ENCODE results near the gene CAPRIN1. TPM values are rescaled to one million over a fixed set of nuclear protein-coding genes. Genes with fewer than 3 reads are reported as not detected.

Gene CAPRIN1
- total RNA-seq, 4 donors from 2014 or later = 131 to 207 (median 146) TPM

DNA sequence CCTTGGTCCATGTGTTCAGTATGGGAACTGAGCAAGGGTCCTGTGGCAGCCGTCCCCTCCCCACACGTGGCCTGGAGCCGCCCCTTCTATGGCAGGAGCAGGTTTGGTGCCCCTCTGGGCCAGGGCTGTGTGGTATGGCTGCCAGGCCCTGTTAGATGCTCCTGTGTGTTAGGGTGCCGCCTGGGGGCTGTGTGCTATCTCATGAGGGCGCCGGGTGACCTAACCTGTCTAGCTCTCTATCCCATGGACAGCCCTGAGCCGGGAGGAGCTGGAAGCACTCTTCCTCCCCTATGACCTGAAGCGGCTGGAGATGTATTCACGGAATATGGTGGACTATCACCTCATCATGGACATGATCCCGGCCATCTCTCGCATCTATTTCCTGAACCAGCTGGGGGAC, 88.6 kb downstream of the CAPRIN1 start:
- TF ChIP-seq, protein P1, sequence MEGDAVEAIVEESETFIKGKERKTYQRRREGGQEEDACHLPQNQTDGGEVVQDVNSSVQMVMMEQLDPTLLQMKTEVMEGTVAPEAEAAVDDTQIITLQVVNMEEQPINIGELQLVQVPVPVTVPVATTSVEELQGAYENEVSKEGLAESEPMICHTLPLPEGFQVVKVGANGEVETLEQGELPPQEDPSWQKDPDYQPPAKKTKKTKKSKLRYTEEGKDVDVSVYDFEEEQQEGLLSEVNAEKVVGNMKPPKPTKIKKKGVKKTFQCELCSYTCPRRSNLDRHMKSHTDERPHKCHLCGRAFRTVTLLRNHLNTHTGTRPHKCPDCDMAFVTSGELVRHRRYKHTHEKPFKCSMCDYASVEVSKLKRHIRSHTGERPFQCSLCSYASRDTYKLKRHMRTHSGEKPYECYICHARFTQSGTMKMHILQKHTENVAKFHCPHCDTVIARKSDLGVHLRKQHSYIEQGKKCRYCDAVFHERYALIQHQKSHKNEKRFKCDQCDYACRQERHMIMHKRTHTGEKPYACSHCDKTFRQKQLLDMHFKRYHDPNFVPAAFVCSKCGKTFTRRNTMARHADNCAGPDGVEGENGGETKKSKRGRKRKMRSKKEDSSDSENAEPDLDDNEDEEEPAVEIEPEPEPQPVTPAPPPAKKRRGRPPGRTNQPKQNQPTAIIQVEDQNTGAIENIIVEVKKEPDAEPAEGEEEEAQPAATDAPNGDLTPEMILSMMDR (IDR thresholded peaks at IDR 0.05; ENCODE audit: low read depth) = no peak

GRCh38 chr11:34143048-34143447, 91.5 kb downstream of the CAPRIN1 start:
- TF ChIP-seq, protein P1 (IDR thresholded peaks at IDR 0.05; ENCODE audit: low read depth) = no peak

DNA sequence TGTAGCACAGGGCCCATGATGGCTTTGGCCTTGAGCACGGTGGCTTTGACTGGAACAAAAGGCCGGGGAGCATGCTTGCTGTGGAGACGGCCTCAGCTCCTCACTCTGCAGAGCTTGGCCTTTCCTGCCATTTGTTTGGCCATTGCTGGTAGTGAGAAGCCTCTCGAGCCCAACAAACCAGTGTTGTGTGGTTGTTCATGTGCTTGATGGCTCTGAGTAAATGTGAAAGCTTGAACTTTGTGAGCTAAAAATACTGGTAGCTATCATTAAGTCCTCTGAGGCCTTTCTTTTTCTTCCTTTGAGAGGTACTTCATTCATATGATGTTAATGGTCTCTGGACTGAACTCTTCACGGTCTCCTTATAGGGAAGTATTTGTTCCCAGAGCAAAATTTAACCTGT, 93.5 kb downstream of the CAPRIN1 start:
- TF ChIP-seq, protein P1 (IDR thresholded peaks at IDR 0.05; ENCODE audit: low read depth) = no peak

GRCh38 chr11:34145847-34146381, 94.4 kb downstream of the CAPRIN1 start:
- TF ChIP-seq, protein P1 (IDR thresholded peaks at IDR 0.05; ENCODE audit: low read depth) = no peak

DNA sequence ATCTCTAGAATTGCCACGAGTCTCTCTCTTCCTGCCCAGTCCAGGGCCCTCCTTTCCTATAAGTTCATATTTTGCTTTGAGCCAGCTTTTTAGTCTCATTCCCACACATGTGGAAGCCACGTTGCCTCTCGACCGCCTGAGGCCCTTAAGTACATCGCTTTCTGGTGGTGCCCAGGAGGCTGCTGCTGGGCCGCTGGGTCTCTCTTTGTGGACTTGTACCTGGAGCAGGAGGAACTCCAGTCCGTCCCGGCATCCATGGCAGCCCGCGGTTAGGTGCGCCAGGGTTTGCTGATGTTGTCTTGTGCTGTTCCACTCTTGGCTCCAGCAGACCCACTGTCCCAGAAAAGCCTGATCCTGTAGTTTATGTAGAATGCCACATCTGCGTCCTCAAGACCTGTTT, 94.9 kb downstream of the CAPRIN1 start:
- TF ChIP-seq, protein P1 (IDR thresholded peaks at IDR 0.05; ENCODE audit: low read depth) = no peak

DNA sequence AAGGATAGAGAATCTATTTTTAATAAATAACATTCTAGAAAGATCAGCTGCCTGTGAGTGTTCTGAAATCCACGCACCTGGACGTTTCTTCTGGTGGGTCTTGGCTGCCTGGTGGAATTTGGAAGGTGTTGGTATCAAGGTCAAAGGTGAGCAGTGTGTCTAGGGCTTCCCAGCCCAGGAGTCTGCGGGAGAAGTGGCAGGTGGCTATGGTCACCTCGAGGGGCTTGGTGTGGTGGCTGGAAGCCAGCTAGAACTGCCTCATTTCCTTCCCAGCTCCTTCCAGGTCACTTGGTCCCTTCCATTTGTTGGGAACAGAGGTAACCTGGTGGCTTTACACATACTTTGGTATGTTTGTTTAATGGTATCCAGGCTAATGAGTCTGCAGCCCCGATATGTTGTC, 95.3 kb downstream of the CAPRIN1 start:
- TF ChIP-seq, protein P1 (IDR thresholded peaks at IDR 0.05; ENCODE audit: low read depth) = no peak

- TF ChIP-seq, protein P1 (IDR thresholded peaks at IDR 0.05; ENCODE audit: low read depth) = no peak
Observed at GRCh38 chr11:34147581-34147980, 96.0 kb downstream of the CAPRIN1 start.

Data from subcutaneous adipose tissue (tissue), 4 donors.